GM19099 (cell line): ENCODE results near the gene VAC14.

Experiments used
- POLR2A ChIP-seq: IDR thresholded peaks from 3 replicates; pipeline ENCODE4 v1.6.1; 2011; ENCODE audit warnings: low read depth; ENCODE audit not compliant: insufficient read length; ENCODE audit errors: extremely low read depth

The VAC14 gene

GRCh38 chr16:70638814-70639792, 161.9 kb downstream of the VAC14 start:
- no peak for TF ChIP-seq POLR2A
